HT1080 (cell line): ENCODE results near the gene MRTFA. TPM values are rescaled to one million over a fixed set of nuclear protein-coding genes. Genes with fewer than 3 reads are reported as not detected.

ENCODE experiments used
- DNase-seq: peaks from one replicate; pipeline ENCODE4 v3.0.0-alpha.2; 2015; ENCODE audit warnings: low read depth
- total RNA-seq: library from RNA; depleted of rRNA; stranded (reverse); fragments of >200 nt; shearing (Covaris generic); gene quantifications from 2 replicates; pipeline ENCODE4 v1.2.3, GENCODE V29; 2014

The MRTFA gene
- total RNA-seq, 1 experiment from 2014 or later: 23.9 TPM

DNA sequence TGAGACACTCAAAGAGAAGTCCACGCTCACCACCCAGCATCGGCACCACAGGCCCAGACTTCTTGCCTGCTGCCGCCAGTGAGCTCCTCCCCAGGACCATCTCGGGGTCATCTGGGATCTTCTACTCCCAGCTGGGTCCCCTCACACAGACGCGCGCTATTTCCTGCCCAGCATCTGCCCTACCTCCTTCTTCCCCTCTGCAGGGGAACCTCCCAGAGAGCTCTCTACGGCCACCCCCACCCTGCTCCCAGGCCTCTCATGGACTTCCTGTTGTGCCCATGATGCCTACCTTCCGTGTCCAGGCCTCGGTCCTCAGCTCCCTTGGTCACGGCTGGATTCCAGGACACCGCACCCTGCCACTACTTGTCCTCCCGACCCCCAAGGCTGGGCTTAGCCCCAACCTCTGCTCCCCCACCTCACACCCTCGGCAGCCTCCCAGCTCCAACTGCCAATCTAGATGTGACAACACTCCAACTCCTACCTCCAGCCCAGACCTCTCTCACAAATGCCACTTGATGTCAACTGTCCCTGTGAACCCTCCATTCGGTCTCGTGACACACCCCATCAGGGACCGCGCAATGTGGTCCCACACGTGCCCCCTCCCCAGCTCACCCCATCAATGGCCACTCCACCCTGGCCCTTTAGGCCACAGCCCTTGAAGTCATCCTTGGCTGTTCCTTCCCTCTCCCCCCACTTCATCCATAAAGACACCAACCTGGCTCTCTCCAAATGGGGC, 220.8 kb downstream of the MRTFA start:
- no peak for DNase-seq

DNA sequence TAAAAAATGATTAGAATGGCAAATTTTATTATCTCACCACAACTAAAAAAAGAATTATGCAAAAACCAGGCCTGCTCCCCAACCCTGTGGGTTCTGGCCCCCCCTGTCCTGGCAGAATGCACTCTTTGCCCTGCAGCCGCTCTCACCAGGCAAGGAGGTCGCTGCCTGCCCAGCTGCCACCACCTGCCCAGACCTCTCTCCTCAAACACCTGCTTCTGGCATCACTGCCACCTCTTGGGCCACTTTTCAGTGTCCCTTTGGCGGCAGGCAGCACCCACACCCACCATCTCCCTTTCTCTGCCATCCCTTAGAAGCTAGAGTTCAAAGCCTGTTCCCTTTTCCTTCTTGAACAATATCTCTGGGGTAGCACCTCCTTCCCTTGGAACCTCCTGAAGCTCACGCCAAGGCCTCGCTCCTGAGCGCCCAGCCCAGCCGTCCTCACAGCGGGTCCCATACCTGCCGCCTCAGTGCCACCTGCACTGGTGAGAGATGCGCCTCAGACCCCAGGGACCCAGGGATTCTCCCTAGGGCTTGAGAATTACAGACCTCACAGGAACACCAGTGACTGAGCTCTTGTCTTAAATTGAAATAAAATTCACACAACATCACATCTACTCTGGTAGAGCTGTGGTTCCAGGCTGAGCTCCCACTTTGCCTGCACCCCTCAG, 221.5 kb downstream of the MRTFA start:
- DNase-seq: no peak

DNA sequence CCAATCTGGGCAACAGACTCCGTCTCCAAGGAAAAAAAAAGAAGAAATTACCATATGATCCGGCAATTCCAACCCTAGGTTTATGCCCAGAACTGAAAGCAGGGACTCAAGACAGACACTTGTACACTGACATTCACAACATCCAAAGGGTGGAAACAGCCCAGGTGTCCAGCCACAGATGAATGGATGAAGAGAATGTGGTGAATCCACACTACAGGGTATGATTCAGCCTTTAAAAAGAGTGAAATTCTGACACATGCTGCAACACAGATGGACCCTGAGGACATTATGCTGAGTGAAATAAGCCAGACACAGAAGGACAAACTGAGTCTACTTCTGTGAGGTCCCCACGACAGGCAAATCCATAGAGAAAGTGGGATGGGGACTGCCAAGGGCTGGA, 222.2 kb downstream of the MRTFA start:
- no peak for DNase-seq

- no peak for DNase-seq
These were observed 222.6 kb downstream of the MRTFA start for GRCh38 chr22:40413873-40414272.

GRCh38 chr22:40412441-40412840, 224.1 kb downstream of the MRTFA start:
- DNase-seq: no peak

DNA sequence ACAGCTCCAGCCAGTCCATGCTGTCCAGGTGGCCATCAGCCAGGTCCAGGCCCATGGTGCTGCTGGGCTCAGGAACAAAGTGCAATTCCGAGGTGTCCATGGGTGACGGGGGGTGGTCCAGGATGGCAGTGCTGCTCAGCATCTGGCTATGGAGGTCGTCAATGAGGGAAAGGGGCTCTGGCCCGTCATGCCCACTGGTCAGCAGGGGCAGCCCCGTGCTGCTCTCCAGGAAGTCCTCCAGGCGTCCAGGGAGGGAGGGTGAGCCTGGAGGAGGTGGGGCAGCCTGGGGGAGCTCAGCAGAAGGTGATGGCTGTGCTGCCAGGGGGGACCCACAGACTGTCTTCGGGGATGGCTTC, 225.0 kb downstream of the MRTFA start:
- DNase-seq: no peak

- no peak for DNase-seq
These were observed 225.6 kb downstream of the MRTFA start for GRCh38 chr22:40410731-40411505.

- DNase-seq: no peak
These were observed 226.2 kb downstream of the MRTFA start for GRCh38 chr22:40410272-40410671.

GRCh38 chr22:40409613-40410113, 226.9 kb downstream of the MRTFA start:
- DNase-seq: no peak

GRCh38 chr22:40408718-40409612, 227.6 kb downstream of the MRTFA start:
- DNase-seq: no peak

DNA sequence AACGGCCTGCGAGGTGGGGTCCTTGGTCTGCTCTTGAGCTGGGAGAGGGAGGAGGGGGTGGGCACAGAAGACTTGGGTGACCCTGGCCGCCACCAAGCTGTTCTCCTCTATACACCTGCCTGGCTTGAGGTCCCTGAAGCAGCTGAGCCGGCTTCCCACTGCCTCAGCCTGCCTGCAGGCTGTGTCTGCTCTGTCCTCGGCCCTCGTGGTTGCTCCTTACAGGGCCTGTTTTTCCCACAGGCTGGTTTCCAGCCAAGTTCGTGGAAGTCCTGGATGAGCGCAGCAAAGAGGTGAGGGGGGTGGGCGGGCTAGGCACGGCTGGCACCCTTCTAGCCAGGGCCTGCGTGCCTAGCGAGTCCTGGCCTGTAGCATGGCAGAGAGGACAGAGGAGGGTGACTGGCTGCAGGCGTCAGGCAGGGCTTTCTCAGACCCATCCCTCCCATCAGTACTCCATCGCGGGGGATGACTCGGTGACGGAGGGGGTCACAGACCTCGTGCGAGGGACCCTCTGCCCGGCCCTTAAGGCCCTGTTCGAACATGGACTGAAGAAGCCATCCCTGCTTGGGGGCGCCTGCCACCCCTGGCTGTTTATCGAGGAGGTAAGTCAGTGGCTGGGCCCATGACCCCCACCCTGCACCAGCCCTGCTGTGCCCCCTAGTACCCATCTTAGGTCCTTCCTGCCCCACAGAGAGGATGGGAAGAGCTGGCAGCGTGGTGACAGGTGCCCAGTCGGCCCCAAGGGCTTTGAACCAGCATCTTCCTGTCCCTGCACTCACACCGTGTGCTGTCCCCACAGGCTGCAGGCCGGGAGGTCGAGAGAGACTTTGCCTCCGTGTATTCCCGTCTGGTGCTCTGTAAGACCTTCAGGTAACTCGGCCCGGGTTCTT, 228.4 kb downstream of the MRTFA start:
- no peak for DNase-seq

DNA sequence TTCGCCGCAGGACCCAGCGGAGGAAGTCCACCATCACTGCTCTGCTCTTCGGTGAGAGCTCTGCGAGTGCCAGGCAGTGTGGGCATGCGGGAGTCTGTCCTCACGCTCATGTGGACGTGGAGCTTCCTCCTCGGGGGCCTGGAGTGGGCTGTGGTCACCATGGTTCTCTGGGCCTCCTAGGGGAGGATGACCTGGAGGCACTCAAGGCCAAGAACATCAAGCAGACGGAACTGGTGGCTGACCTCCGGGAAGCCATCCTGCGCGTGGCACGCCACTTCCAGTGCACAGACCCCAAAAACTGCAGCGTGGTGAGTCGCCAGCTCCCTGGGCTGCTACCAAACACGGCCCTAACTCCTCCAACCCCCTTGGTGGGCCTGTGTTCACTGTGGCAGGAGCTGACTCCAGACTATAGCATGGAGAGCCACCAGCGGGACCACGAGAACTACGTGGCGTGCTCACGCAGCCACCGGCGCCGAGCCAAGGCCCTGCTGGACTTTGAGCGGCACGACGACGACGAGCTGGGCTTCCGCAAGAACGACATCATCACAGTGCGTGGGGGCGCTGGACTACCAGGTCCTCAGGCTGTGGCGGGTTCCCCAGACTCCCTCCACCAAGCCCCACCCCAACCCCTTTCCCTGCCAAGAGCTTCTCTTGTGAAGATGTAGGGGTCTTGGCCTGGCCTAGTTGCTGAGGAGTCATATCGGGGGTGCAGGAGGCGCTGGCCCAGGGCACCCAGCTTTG, 229.3 kb downstream of the MRTFA start:
- DNase-seq: no peak

- no peak for DNase-seq
These were observed 230.2 kb downstream of the MRTFA start for GRCh38 chr22:40406063-40406890.

- no peak for DNase-seq
These were observed 231.1 kb downstream of the MRTFA start for GRCh38 chr22:40405178-40406062.

DNA sequence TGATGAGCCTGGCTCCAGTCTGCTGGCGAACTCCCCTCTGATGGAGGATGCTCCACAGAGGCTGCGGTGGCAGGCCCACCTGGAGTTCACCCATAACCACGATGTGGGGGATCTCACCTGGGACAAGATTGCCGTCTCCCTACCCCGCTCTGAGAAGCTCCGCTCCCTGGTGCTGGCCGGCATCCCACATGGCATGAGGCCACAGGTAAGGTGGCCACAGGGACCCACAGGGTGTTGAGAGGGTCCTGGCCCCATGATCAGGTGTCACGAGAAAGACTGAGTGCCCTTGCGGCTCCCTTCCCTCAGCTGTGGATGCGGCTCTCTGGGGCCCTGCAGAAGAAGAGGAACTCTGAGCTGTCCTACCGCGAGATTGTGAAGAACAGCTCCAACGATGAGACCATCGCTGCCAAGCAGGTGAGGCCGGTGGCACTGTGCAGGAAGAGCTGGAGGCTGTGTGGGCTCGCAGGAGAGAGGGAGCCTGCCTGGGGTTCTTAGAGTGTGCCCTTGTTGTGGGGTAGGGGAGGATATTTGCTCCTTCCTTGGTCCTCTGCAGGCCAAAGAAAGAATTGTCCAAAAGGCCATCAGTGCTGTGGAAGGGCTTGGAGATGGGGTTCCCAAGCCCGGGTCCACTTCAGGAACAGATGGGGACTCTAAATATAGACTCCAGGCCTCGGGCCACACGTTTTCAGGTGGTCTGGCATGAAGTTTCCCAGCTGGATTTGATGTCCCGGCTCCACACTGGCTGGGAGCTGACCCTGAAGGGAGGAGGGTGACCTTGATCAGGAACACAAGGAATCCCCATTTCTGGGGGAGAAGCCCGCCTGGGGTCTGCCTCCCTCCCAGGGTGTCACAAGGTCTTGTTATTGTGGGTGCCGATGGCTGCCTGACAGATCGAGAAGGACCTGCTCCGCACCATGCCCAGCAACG, 232.0 kb downstream of the MRTFA start:
- DNase-seq: no peak

DNA sequence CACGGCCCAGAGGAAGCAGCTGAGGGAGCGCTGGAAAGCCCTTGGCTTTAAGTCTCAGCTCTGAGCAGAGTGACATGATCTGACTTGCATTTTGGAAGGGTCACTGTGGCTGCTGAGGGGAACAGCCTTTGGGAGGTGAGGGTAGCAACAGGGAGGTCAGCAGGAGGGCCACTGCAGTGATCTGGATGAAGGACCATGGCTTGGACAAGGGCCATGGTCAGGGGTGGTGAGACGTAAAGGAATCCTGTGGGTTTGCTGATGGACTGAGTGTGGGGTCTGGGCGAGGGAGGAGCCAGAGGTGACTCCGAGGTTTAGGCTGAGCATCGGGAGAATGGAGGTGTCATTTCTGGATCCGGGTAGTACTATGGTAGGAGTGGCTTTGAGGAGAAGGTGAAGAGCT, 232.9 kb downstream of the MRTFA start:
- no peak for DNase-seq
